HepG2 (cell line): ENCODE measurements around the gene ADGRD1. TPM values are rescaled to one million over a fixed set of nuclear protein-coding genes. Genes with fewer than 3 reads are reported as not detected.

ENCODE experiments used
- BORCS8-MEF2B ChIP-seq: sonication (generic); formaldehyde crosslinking; IDR thresholded peaks from 2 replicates; pipeline ENCODE4 v1.8.0; 2022; ENCODE audit warnings: mild to moderate bottlenecking, missing genetic modification reagents
- ETV6 ChIP-seq: sonication (generic); formaldehyde crosslinking; conservative IDR thresholded peaks from 2 replicates; pipeline ENCODE4 v1.4.0; 2020; ENCODE audit warnings: missing genetic modification reagents
- FOXC1 ChIP-seq: sonication (generic); formaldehyde crosslinking; IDR thresholded peaks from 2 replicates; pipeline ENCODE4 v1.8.0; 2022; ENCODE audit warnings: mild to moderate bottlenecking, missing genetic modification reagents, borderline replicate concordance
- MIXL1 ChIP-seq: IDR thresholded peaks from 2 replicates; pipeline ENCODE4 v1.6.1; 2016
- NCOA2 ChIP-seq: sonication (generic); formaldehyde crosslinking; IDR thresholded peaks from 2 replicates; pipeline ENCODE4 v1.8.0; 2022; ENCODE audit warnings: inconsistent platforms
- NONO ChIP-seq, 2 experiments: fragments of 450-650 bp in 1 of 2; sonication (generic) in 1 of 2; formaldehyde crosslinking in 1 of 2; IDR thresholded peaks in 1 of 2; conservative IDR thresholded peaks in 1 of 2; 2 replicates each; pipeline versions ENCODE4 v1.6.1 to v1.8.0; 2017 to 2022; ENCODE audit warnings: mild to moderate bottlenecking in 1 of 2, missing genetic modification reagents in 1 of 2, moderate library complexity in 1 of 2
- ONECUT2 ChIP-seq: sonication (generic); formaldehyde crosslinking; IDR thresholded peaks from 2 replicates; pipeline ENCODE4 v1.4.0; 2020; ENCODE audit warnings: missing genetic modification reagents
- SAFB2 ChIP-seq: sonication (generic); formaldehyde crosslinking; IDR thresholded peaks from 2 replicates; pipeline ENCODE4 v1.5.1; 2020; ENCODE audit warnings: missing genetic modification reagents, low read depth, mild to moderate bottlenecking, borderline replicate concordance
- SIX1 ChIP-seq: sonication (generic); formaldehyde crosslinking; IDR thresholded peaks from 2 replicates; pipeline ENCODE4 v1.4.0; 2020; ENCODE audit warnings: missing genetic modification reagents, borderline replicate concordance
- SKI ChIP-seq: fragments of 450-650 bp; IDR thresholded peaks from one replicate; pipeline ENCODE4 v1.6.1; 2018; ENCODE audit warnings: mild to moderate bottlenecking; ENCODE audit not compliant: partially characterized antibody
- SRSF1 ChIP-seq: fragments of 200-400 bp; formaldehyde crosslinking; optimal IDR thresholded peaks from 2 replicates; pipeline ENCODE3; 2017; ENCODE audit warnings: mild to moderate bottlenecking, low read depth, low read length, moderate library complexity
- TBX2 ChIP-seq: sonication (generic); formaldehyde crosslinking; IDR thresholded peaks from 2 replicates; pipeline ENCODE4 v1.5.0; 2020; ENCODE audit warnings: missing genetic modification reagents, mild to moderate bottlenecking, borderline replicate concordance
- TOE1 ChIP-seq: sonication (generic); formaldehyde crosslinking; IDR thresholded peaks from 2 replicates; pipeline ENCODE4 v1.4.0; 2020; ENCODE audit warnings: mild to moderate bottlenecking, missing genetic modification reagents
- ZNF17 ChIP-seq: sonication (generic); formaldehyde crosslinking; IDR thresholded peaks from 2 replicates; pipeline ENCODE4 v1.5.0; 2020; ENCODE audit warnings: mild to moderate bottlenecking, missing genetic modification reagents
- ZNF205 ChIP-seq: IDR thresholded peaks from 2 replicates; pipeline ENCODE4 v1.6.1; 2018; ENCODE audit warnings: missing biosample characterization, missing genetic modification reagents
- ZNF274 ChIP-seq: sonication (generic); formaldehyde crosslinking; IDR thresholded peaks from 2 replicates; pipeline ENCODE4 v1.5.1; 2020; ENCODE audit warnings: mild to moderate bottlenecking, missing genetic modification reagents
- ZNF335 ChIP-seq: sonication (generic); formaldehyde crosslinking; IDR thresholded peaks from 2 replicates; pipeline ENCODE4 v1.4.0; 2020; ENCODE audit warnings: missing genetic modification reagents
- ZNF350 ChIP-seq: sonication (generic); formaldehyde crosslinking; IDR thresholded peaks from 2 replicates; pipeline ENCODE4 v1.4.0; 2020; ENCODE audit warnings: mild to moderate bottlenecking, low read depth, missing genetic modification reagents, borderline replicate concordance
- ZNF782 ChIP-seq: sonication (generic); formaldehyde crosslinking; IDR thresholded peaks from 2 replicates; pipeline ENCODE4 v1.4.0; 2020; ENCODE audit warnings: missing genetic modification reagents, mild to moderate bottlenecking, borderline replicate concordance
- polyA plus RNA-seq, 8 experiments: library from polyadenylated mRNA; depleted of rRNA in 3 of 8; stranded (reverse) in 7 of 8; unstranded in 1 of 8; fragments of >200 nt; fragmentation: Illumina TruSeq in 4 of 8; extraction: Trizol in 4 of 8; gene quantifications; 2 replicates each; pipeline versions ENCODE4 v1.2.1 to v1.2.3, GENCODE V29; 2011 to 2016; ENCODE audit warnings: low read depth in 4 of 8, missing spikeins in 1 of 8, mixed read lengths in 1 of 8; ENCODE audit not compliant: insufficient read depth in 1 of 8
- total RNA-seq, 5 experiments: library from RNA; depleted of rRNA; stranded (reverse); fragments of >200 nt; fragmentation: Illumina TruSeq; extraction: Trizol; gene quantifications; 2 replicates each; pipeline ENCODE4 v1.2.3, GENCODE V29; 2016; ENCODE audit warnings: low read depth in 1 of 5
- TF ChIP-seq, protein P1 (sequence below): IDR thresholded peaks from 2 replicates; pipeline ENCODE4 v1.4.0; 2020; ENCODE audit warnings: mild to moderate bottlenecking, missing genetic modification reagents
- TF ChIP-seq, protein P2 (sequence below): sonication (generic); formaldehyde crosslinking; IDR thresholded peaks from 2 replicates; pipeline ENCODE4 v1.5.1; 2020; ENCODE audit warnings: mild to moderate bottlenecking, moderate library complexity, missing genetic modification reagents
- TF ChIP-seq, protein P3 (sequence below): sonication (generic); formaldehyde crosslinking; IDR thresholded peaks from 2 replicates; pipeline ENCODE4 v1.4.0; 2020; ENCODE audit warnings: missing genetic modification reagents, mild to moderate bottlenecking, borderline replicate concordance

The ADGRD1 gene
- total and polyA plus RNA-seq, 2 of the 13 experiments (the other 11 are each of a cell fraction or from before 2014, with no cell fraction given) = 0.46 to 12.4 TPM

DNA sequence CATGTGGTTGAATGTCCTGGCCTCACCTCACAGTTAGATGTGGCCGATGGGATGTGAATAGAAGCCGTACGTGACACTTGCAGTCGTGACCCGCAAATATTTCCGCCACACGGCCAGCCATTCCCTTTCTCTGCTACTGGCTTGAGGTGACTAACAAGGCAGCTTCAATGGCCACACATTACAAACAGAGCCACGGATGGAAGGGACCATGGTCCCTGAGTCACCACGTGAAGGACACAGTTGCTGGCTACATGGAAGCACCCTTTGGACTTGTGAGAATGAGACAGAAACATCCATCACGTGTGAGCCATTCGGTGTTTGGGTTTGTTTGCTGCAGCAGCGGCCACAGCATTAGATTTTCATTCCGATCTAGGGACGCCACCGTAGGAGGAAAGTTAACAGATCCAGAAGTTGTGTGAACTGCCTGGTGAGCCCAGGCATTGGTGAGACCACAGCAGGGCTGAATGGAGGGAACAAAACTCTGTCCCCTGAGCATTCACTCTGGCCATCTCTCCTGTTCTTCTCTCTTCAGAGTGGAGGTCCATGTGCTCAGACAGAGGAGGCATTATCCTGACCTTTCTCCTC, 33.5 kb upstream of the ADGRD1 start (continued):
- TF ChIP-seq, protein P1, sequence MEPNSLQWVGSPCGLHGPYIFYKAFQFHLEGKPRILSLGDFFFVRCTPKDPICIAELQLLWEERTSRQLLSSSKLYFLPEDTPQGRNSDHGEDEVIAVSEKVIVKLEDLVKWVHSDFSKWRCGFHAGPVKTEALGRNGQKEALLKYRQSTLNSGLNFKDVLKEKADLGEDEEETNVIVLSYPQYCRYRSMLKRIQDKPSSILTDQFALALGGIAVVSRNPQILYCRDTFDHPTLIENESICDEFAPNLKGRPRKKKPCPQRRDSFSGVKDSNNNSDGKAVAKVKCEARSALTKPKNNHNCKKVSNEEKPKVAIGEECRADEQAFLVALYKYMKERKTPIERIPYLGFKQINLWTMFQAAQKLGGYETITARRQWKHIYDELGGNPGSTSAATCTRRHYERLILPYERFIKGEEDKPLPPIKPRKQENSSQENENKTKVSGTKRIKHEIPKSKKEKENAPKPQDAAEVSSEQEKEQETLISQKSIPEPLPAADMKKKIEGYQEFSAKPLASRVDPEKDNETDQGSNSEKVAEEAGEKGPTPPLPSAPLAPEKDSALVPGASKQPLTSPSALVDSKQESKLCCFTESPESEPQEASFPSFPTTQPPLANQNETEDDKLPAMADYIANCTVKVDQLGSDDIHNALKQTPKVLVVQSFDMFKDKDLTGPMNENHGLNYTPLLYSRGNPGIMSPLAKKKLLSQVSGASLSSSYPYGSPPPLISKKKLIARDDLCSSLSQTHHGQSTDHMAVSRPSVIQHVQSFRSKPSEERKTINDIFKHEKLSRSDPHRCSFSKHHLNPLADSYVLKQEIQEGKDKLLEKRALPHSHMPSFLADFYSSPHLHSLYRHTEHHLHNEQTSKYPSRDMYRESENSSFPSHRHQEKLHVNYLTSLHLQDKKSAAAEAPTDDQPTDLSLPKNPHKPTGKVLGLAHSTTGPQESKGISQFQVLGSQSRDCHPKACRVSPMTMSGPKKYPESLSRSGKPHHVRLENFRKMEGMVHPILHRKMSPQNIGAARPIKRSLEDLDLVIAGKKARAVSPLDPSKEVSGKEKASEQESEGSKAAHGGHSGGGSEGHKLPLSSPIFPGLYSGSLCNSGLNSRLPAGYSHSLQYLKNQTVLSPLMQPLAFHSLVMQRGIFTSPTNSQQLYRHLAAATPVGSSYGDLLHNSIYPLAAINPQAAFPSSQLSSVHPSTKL (CRISPR knock-in tag) = peak; percentile 93
- no peak for TF ChIP-seq ZNF205
- TF ChIP-seq TBX2 (CRISPR knock-in tag) = peak; percentile 64; the same call in 1 of the 2 replicates
- TF ChIP-seq ONECUT2 = no peak
- TF ChIP-seq ZNF17 (CRISPR knock-in tag) = no peak
- TF ChIP-seq ZNF350 (CRISPR knock-in tag) = peak; percentile 49; the same call in 1 of the 2 replicates
- no peak for TF ChIP-seq SIX1 (CRISPR knock-in tag)
- TF ChIP-seq, protein P2, sequence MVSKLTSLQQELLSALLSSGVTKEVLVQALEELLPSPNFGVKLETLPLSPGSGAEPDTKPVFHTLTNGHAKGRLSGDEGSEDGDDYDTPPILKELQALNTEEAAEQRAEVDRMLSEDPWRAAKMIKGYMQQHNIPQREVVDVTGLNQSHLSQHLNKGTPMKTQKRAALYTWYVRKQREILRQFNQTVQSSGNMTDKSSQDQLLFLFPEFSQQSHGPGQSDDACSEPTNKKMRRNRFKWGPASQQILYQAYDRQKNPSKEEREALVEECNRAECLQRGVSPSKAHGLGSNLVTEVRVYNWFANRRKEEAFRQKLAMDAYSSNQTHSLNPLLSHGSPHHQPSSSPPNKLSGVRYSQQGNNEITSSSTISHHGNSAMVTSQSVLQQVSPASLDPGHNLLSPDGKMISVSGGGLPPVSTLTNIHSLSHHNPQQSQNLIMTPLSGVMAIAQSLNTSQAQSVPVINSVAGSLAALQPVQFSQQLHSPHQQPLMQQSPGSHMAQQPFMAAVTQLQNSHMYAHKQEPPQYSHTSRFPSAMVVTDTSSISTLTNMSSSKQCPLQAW (CRISPR knock-in tag) = peak; percentile 91
- TF ChIP-seq ZNF335 (CRISPR knock-in tag) = peak; percentile 68; the same call in 1 of the 2 replicates
- TF ChIP-seq ETV6 (CRISPR knock-in tag) = no peak
- TF ChIP-seq NONO (IDR thresholded peaks at IDR 0.05) = no peak
- no peak; the same call in 1 of the 2 replicates for TF ChIP-seq NONO (CRISPR knock-in tag; conservative IDR thresholded peaks at IDR 0.05)
- TF ChIP-seq SRSF1 = no peak
- TF ChIP-seq, protein P3, sequence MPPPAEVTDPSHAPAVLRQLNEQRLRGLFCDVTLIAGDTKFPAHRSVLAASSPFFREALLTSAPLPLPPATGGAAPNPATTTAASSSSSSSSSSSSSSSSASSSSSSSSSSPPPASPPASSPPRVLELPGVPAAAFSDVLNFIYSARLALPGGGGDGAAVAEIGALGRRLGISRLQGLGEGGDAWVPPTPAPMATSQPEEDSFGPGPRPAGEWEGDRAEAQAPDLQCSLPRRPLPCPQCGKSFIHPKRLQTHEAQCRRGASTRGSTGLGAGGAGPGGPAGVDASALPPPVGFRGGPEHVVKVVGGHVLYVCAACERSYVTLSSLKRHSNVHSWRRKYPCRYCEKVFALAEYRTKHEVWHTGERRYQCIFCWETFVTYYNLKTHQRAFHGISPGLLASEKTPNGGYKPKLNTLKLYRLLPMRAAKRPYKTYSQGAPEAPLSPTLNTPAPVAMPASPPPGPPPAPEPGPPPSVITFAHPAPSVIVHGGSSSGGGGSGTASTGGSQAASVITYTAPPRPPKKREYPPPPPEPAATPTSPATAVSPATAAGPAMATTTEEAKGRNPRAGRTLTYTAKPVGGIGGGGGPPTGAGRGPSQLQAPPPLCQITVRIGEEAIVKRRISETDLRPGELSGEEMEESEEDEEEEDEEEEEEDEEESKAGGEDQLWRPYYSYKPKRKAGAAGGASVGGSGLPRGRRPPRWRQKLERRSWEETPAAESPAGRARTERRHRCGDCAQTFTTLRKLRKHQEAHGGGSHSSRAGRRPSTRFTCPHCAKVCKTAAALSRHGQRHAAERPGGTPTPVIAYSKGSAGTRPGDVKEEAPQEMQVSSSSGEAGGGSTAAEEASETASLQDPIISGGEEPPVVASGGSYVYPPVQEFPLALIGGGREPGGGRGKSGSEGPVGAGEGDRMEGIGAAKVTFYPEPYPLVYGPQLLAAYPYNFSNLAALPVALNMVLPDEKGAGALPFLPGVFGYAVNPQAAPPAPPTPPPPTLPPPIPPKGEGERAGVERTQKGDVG (CRISPR knock-in tag) = peak; percentile 66; the same call in 1 of the 2 replicates
- TF ChIP-seq SKI = peak; percentile 86
- peak; percentile 84 for TF ChIP-seq MIXL1 (CRISPR knock-in tag)
- 0 out of 2 replicates have a peak, but pooled peaks have one; percentile 38 for TF ChIP-seq ZNF274 (CRISPR knock-in tag)
- peak; percentile 40; the same call in 1 of the 2 replicates for TF ChIP-seq NCOA2
- TF ChIP-seq BORCS8-MEF2B (CRISPR knock-in tag) = peak; percentile 76; the same call in 1 of the 2 replicates
- peak; percentile 94; the same call in 1 of the 2 replicates for TF ChIP-seq FOXC1 (CRISPR knock-in tag)
- TF ChIP-seq TOE1 (CRISPR knock-in tag) = no peak
- TF ChIP-seq ZNF782 (CRISPR knock-in tag) = peak; percentile 36; the same call in 1 of the 2 replicates
- no peak for TF ChIP-seq SAFB2
